Mesothelial cell of epicardium (in vitro differentiated cells): ENCODE results near the gene GNAZ. TPM values are rescaled to one million over a fixed set of nuclear protein-coding genes. Genes with fewer than 3 reads are reported as not detected.

ENCODE experiments used
- DNase-seq, 2 experiments: peaks; one replicate each; pipeline ENCODE4 v3.0.0; 2021; ENCODE audit warnings: low spot score in 2 of 2; ENCODE audit not compliant: unreplicated experiment in 2 of 2
- H3K27ac Mint-ChIP-seq: 2 replicates; pipeline ENCODE4 v1.8.0; 2021; ENCODE audit warnings: mixed read lengths
- H3K27me3 Mint-ChIP-seq: 2 replicates; pipeline ENCODE4 v1.8.0; 2021; ENCODE audit warnings: low read depth, mixed read lengths
- H3K36me3 Mint-ChIP-seq: 2 replicates; pipeline ENCODE4 v1.8.0; 2021; ENCODE audit warnings: mixed read lengths
- H3K4me1 Mint-ChIP-seq: 2 replicates; pipeline ENCODE4 v1.8.0; 2021; ENCODE audit warnings: mixed read lengths
- H3K4me3 Mint-ChIP-seq: 2 replicates; pipeline ENCODE4 v1.8.0; 2021; ENCODE audit warnings: mild to moderate bottlenecking, moderate library complexity, mixed read lengths
- H3K9me3 Mint-ChIP-seq: 2 replicates; pipeline ENCODE4 v1.8.0; 2021; ENCODE audit warnings: mixed read lengths
- CTCF ChIP-seq: fragments of 200-600 bp; sonication (generic); IDR thresholded peaks from one replicate; pipeline ENCODE4 v1.5.0; 2021; ENCODE audit warnings: antibody characterized with exemption; ENCODE audit not compliant: unreplicated experiment
- total RNA-seq: library from RNA; stranded (reverse); gene quantifications from 3 replicates; pipeline ENCODE4 v1.2.1, GENCODE V29; 2021

GNAZ gene
- total RNA-seq, 1 donor from 2014 or later = 6.5 TPM

DNA sequence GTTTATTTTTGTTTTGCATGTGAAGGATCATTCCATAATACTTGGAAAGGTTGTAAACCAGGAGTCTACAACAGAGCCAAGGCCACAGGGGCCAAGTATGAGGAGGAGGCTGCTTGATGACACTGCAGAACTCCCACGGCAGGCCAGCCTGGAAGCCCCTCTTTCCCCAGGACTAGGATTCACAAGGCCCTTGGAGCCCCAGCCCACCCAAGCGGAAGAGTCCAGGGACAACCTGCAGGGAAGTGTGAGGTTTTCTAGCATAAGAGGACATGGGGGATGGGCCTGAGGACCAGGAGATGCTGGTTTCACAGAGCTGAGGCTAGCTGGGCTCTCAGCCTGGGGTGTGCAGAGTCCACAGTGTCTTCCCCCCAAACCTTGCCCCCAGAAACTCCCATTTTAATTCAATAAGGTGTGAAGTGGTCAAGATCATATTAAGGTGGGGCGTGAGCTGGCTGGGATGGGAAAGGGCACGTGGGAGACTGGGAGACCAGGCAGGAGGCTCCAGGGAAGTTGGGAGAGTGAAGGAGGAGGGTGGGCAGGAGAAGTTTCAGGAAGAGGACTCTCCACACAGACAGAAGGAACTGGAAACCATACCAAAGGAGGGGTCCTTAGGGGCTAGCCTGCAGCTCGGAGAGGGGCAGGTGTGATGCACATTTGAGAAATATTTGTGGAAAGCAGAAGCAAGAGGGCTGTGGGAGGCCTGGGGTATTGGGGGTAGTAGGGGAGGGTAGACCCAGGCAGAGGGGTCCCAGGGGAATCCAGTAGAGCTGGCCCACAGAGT lies 12.4 kb downstream of the GNAZ start:
- Mint-ChIP-seq H3K4me3 (no peak overlapping the region), H3K36me3 (no peaks in the 10 kb centered on the region), H3K27me3 (no peaks in the 10 kb centered on the region), H3K9me3 (no peaks in the 10 kb centered on the region), H3K27ac (no peak overlapping the region), H3K4me1 (peaks cover 12% of the 10 kb centered on the region)
- DNase-seq = no peak
- TF ChIP-seq CTCF = no peak

DNA sequence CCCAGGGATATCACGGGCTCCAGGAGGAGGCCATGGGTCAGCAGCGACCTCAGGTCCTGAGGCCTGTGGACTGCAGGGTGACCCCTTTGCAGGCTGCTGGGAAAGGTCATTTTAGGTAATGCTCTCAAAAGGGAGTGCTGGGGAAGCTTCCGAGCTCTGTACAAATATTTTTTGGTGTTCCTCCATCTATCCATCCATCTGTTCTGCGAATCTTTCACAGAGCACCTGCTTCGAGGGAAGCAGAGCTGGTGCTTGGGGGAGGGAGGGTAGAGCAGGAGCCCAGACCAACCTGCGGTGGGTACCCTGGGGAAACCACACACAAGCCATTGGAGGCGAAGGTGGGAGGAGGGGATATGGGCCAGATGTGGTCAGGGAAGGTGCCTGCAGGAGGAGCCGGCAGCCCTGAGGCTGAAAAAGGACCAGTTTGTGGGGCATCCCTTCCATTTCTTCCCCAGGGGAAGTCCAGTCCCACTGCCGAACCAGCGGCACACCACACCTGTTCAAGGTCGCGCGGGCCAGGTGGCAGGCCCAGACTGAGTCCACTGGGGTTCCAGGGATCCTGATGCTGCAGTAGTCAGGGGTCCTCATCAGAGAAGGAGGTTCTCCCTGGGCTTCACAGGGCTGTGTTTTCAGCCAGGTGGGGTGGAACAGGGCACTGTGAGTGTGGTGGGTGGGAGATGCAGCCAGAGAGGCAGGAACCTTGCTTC lies 13.1 kb downstream of the GNAZ start:
- Mint-ChIP-seq H3K9me3 (no peaks in the 10 kb centered on the region), H3K36me3 (no peaks in the 10 kb centered on the region), H3K27me3 (no peaks in the 10 kb centered on the region), H3K4me1 (peaks cover 12% of the 10 kb centered on the region), H3K4me3 (no peak overlapping the region), H3K27ac (no peak overlapping the region)
- no peak for TF ChIP-seq CTCF
- no peak for DNase-seq

GRCh38 chr22:23084453-23085350 lies 14.4 kb downstream of the GNAZ start:
- Mint-ChIP-seq H3K4me1 (peaks cover 12% of the 10 kb centered on the region), H3K4me3 (no peak overlapping the region), H3K27me3 (no peaks in the 10 kb centered on the region), H3K27ac (no peak overlapping the region), H3K9me3 (no peaks in the 10 kb centered on the region), H3K36me3 (no peaks in the 10 kb centered on the region)
- TF ChIP-seq CTCF = no peak
- DNase-seq = no peak

- Mint-ChIP-seq H3K36me3 (no peaks in the 10 kb centered on the region), H3K9me3 (no peaks in the 10 kb centered on the region), H3K4me3 (no peak overlapping the region), H3K27me3 (no peaks in the 10 kb centered on the region), H3K4me1 (peaks cover 12% of the 10 kb centered on the region), H3K27ac (no peak overlapping the region)
- no peak for DNase-seq
- TF ChIP-seq CTCF = no peak
Observed at GRCh38 chr22:23085351-23085671, 15.0 kb downstream of the GNAZ start.

DNA sequence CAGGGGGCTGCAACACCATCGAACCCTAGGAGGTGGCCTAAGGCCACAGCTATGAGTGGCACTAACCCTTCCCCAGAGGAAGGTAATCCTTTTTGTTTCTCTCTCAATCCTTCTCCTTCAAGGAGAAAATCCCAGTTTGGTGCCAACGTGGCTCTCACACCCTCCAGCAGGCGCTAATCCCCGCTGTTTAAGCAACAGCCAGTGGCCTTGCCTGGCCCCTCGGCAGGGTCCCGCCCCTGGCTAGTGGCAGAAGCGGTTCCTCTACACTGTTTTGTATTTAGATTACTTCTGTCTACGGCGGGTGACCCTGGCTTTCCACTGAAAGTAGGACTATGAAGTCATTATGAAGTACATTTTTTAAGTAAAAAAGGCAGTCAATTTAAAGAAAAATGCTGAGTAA lies 15.5 kb downstream of the GNAZ start:
- Mint-ChIP-seq H3K9me3 (no peaks in the 10 kb centered on the region), H3K36me3 (no peaks in the 10 kb centered on the region), H3K4me3 (no peak overlapping the region), H3K27ac (no peak overlapping the region), H3K27me3 (no peaks in the 10 kb centered on the region), H3K4me1 (peaks cover 12% of the 10 kb centered on the region)
- TF ChIP-seq CTCF = no peak
- no peak for DNase-seq
